GM20431 (cell line): ENCODE results near the gene VCP.

ENCODE experiments used
- in situ Hi-C: fragments of 300-500 bp; cut with MseI, MboI; formaldehyde crosslinking; loops from one replicate; pipeline ENCODE4 v1.15.0; 2020; ENCODE audit warnings: low sequenced_read_pairs; ENCODE audit not compliant: unreplicated experiment

Gene VCP

DNA sequence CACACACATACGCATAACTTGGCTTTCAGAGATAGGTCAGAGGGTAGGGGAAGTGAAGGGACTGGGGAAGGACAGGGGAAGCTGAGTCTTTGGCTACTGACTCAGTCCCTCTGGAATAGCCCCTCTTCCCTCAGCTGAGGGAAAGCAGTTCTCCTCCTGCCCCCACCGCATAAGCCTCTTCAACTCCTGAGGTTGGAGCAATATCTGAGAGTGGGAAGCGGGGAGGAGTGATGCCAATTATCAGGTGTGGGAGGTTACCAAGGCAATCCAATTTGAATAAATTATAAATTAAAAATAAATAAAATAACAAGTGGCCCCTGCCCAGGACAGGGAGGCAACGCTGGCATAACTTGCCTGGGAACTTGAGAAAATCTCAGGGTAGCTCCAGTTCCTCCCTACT, 32.2 kb upstream of the VCP start:
- in situ Hi-C loops: no loop called here

DNA sequence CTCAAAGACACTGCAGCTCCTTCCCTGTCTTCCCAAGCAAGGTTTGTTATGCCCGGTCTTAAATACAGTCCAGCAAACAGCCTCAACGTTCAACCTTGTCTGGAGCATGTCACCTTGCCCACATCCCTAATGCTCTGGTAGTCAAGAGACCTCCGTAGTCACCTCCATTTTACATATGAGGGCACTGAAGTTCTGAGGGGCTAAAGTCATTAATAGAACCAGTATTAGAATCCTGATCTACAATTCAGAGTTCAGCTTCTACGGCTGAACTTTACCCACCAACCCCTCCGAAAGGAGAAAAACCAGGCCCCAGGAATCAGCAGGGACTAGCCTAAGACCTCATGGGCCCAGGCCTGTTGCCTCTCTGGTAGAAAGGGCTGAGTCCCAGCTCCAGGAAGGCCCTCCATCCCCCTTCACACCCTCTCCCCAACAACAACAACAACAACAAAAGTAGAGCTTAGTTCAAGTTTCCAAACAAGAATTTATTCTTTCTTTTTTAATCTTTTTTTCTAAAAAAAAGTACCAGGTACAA, 31.3 kb upstream of the VCP start:
- in situ Hi-C loops: no loop called here

- in situ Hi-C loops: no loop called here
Measured at GRCh38 chr9:35102769-35103659, 30.6 kb upstream of the VCP start, which contains the start of gene STOML2. Gene STOML2, minus strand, starts transcription at chr9:35103131. Its CDS starts 37 bp downstream, at chr9:35103094.

- in situ Hi-C loops: no loop called here
Measured at GRCh38 chr9:35102465-35102768, 30.0 kb upstream of the VCP start.

DNA sequence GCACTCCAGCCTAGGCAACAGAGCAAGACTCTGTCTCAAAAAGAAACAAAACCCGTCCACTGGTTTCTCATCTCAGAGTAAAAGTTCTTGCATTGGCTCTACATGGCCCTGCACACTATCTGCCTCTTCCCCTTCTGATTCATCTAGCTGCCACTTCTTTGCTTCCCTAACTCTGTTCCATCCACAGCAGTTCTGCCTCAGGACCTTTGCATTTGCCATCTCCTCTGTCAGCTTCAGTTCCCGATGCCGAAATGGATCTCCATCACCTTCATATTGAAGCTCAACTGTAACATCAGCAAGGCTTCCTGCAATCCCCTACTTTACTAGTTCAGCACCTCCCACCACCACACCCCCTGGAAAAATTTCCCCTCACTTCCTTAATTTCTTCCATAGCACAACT, 25.1 kb upstream of the VCP start:
- in situ Hi-C loops: no loop called here

GRCh38 chr9:35096035-35096849, 23.8 kb upstream of the VCP start, which contains the start of gene PIGO:
Gene PIGO, minus strand, starts transcription at chr9:35096591. Its CDS starts 1,026 bp downstream, at chr9:35095565.
- in situ Hi-C loops: no loop called here

DNA sequence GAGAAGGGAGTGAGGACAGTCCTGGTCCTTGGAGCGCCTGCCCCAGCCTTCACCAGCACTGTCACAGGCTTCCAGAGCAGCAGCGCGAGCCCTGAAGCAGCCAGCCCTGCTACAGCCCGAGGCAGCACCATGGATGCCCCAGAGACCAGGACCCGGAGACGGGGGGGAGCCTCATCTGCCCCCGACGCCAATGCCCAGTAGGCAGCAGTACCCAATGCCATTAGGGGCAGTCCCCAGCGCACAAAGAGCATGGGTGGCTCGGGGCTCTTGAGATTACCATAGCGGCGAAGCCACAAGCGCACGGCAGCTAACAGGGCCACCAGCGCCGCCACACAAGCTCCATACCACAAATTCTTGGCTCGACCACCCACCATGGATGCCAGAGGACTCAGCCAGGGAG, 19.1 kb upstream of the VCP start:
- in situ Hi-C loops: no loop called here

DNA sequence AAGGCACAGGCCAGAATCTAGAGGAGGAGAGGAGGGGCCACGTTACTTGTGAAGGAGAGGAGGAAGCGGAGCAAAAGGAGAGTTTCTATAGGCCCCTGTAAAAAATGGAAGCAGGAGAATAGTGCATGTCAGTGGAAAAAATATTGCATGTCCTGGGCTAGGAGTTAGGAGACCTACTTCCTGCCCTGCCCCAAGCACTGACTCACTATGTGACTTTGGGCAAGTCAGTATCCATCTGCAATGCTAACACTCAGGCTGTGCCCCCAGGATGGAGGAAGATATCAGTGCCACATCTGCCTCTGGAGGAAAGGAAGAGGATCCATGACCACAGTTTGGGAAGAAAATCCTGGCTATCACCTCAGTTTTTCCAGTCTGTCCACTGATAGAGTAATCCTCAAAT, 17.0 kb upstream of the VCP start:
- in situ Hi-C loops: no loop called here

DNA sequence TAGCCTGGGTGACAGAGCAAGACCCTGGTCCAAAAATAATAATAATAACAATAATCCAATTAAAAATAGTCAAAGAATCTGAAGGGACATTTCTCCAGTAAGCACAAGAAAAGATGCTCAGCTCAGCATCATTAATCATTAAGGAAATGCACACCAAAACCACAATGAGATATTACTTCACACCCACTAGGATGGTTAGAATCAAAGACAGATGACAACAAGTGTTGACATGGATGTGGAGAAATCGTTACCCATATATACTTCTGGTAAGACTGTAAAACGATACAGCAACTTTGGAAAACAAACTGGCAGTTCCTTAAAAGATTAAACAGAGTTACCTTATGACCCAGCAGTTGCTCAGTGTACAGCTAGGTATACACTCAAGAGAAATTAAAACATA, 12.7 kb upstream of the VCP start:
- in situ Hi-C loops: no loop called here

- in situ Hi-C loops: no loop called here
Measured at GRCh38 chr9:35079426-35080341, 7.3 kb upstream of the VCP start, which contains the start of gene FANCG. Gene FANCG, minus strand, starts transcription at chr9:35079942. Its CDS starts 418 bp downstream, at chr9:35079524.

- in situ Hi-C loops: no loop called here
Measured at GRCh38 chr9:35079041-35079425, 6.6 kb upstream of the VCP start.

- in situ Hi-C loops: no loop called here
Measured at GRCh38 chr9:35078066-35078465, 5.6 kb upstream of the VCP start.

GRCh38 chr9:35076848-35077247, 4.4 kb upstream of the VCP start:
- in situ Hi-C loops: no loop called here

DNA sequence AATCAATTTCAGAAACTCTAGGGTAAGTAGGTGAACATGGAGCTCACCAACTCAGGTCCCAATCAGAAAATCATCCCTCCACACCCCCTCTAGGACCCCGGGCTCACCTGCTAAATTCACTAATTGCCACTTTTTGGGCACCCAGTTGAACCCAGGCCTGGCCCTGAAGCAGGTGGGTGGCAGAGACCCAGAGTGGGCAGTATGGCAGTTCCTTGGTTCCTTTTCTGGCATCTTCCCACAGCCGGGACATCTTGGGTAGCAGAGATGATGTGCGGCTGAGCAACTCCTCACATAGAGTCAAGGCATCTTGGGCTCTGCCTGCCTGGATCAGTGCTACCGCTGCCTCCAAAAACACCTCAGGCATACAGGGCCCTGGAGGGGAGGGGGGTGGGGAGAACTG, 2.9 kb upstream of the VCP start:
- in situ Hi-C loops: no loop called here

DNA sequence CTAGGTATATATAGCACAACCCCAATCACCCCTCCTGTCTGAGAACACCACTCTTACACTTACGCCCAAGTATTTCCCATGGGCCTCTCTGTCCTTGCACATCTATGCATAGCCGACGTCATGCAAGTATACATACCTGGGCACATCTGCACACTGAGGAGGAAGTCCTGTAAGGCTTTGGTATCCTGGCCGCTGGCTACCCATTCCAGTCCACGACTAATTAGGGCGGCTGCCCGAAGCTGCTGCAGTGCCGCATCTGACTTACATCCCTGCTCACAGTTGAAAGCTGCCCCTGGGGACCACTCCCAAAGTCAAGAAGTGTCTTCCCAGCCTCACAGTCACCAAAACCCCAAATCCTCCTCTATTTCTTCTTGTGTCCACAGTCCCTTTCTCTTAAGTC, 2.4 kb upstream of the VCP start:
- in situ Hi-C loops: no loop called here

- in situ Hi-C loops: no loop called here
Measured at GRCh38 chr9:35074141-35074540, 1.7 kb upstream of the VCP start.

- in situ Hi-C loops: no loop called here
Measured at GRCh38 chr9:35073279-35073612, 821 bp upstream of the VCP start.

DNA sequence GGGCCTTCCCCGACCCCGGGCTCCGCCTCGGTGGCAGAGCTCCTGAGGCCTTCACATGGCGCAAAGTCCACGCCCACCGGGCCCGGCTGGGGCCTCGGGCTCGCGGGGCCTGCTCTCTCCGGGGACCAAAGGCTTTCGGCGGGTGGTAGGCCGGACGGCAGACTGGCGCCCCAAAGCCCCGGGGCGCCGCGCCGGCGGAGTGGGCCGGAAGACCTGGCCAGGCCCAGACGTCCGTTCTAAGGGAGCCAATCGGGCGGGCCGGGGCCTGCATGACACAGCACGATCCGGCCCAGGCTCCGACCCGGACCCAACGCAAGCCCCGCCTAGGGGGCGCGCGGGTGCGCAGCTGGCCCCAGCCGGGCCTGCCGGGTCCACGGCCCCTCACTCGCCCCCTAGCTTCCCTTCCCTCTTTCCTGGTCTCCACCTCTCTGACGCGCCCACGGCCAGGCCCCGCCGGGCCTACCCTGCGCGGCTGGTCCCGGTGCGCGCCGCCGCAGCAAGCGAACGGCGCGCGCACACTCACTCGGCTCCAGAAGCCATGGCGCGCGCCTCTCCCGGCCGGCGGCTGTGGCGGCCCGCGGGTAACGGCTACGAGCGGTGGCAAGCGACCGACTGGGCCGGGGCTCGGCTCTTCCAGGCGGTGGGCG, 488 bp downstream of the VCP start:
- in situ Hi-C loops: no loop called here
